GM19025 (cell line): ENCODE results near the gene NUDT13.

Source experiments
- ATAC-seq: cut with Tn5 transposase; IDR thresholded peaks from one replicate; pipeline ENCODE4 v1.9.1; 2021; ENCODE audit warnings: mild to moderate bottlenecking, low read depth, moderate library complexity; ENCODE audit not compliant: unreplicated experiment

The NUDT13 gene

GRCh38 chr10:73110345-73110849 lies at the start of gene NUDT13:
TSS of gene NUDT13 (plus strand) at chr10:73110455. CDS start at chr10:73114366, 3,911 bp downstream.
- peak; percentile 63 for ATAC-seq

GRCh38 chr10:73060738-73061635 lies 49.3 kb upstream of the NUDT13 start:
- no peak for ATAC-seq

GRCh38 chr10:73061743-73062142 lies 48.5 kb upstream of the NUDT13 start:
- ATAC-seq = no peak

- ATAC-seq = no peak
Measured at GRCh38 chr10:73065441-73065840, 44.8 kb upstream of the NUDT13 start.

GRCh38 chr10:73073627-73074026 lies 36.6 kb upstream of the NUDT13 start:
- no peak for ATAC-seq

GRCh38 chr10:73075829-73076228 lies 34.4 kb upstream of the NUDT13 start:
- no peak for ATAC-seq

- no peak for ATAC-seq
Measured at GRCh38 chr10:73076360-73077183, 33.7 kb upstream of the NUDT13 start.

GRCh38 chr10:73079779-73080541 lies 30.3 kb upstream of the NUDT13 start:
- peak; percentile 75 for ATAC-seq

- no peak for ATAC-seq
Measured at GRCh38 chr10:73083221-73083620, 27.0 kb upstream of the NUDT13 start.

GRCh38 chr10:73084209-73084608 lies 26.0 kb upstream of the NUDT13 start:
- ATAC-seq = no peak

- ATAC-seq = no peak
Measured at GRCh38 chr10:73086816-73087215, 23.4 kb upstream of the NUDT13 start.

- ATAC-seq = no peak
Measured at GRCh38 chr10:73088304-73088703, 22.0 kb upstream of the NUDT13 start.

GRCh38 chr10:73092830-73093229 lies 17.4 kb upstream of the NUDT13 start:
- no peak for ATAC-seq

GRCh38 chr10:73093922-73094850 lies 16.1 kb upstream of the NUDT13 start:
- ATAC-seq = no peak

- ATAC-seq = no peak
Measured at GRCh38 chr10:73094986-73095480, 15.2 kb upstream of the NUDT13 start.

- no peak for ATAC-seq
Measured at GRCh38 chr10:73095481-73096021, 14.7 kb upstream of the NUDT13 start.

- peak; percentile 11 for ATAC-seq
Measured at GRCh38 chr10:73096041-73096448, 14.2 kb upstream of the NUDT13 start.

GRCh38 chr10:73096449-73097304 lies 13.6 kb upstream of the NUDT13 start, which contains the start of gene P4HA1:
TSS of gene P4HA1 (minus strand) at chr10:73096866. CDS start at chr10:73074883, 21,983 bp downstream.
- ATAC-seq = peak; percentile 83
